ENCODE results near the gene OTC. TPM values are rescaled to one million over a fixed set of nuclear protein-coding genes. Genes with fewer than 3 reads are reported as not detected.

Gene OTC
- total RNA-seq, 2 experiments from 2014 or later, result not detected

DNA sequence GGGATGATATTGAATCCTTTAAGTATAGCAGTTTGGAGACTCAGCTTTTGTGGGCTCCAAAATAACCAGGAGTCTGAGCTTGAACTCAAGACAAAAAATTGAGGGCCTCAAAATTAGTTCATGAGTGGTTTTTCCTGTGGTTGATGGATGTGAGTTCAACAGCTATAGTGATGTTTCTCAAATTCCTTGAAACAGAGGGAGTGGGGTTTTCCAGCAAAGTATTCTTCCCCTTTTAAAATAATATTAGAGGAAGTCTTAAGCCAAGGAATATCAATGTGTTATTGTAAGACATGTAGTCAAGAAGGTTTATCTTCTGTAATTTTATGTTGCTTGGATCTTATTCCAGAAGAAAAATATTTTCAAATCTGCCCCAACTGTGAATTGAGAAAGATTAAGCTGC, 10.6 kb downstream of the OTC start:
- ChIA-PET POLR2A (interaction anchor here (1.1 kb wide), 1 partner anchor 13 kb away, joined by 4 read pairs; no protein-coding TSS in a partner anchor), CTCF (no interaction called here)
- Mint-ChIP-seq H3K4me3 (no peak overlapping the region), H3K4me1 (ENCODE audit: low read depth) (no peaks in the 10 kb centered on the region), H3K36me3 (ENCODE audit: low read depth) (no peaks in the 10 kb centered on the region), H3K27me3 (ENCODE audit: low read depth) (peaks cover 2% of the 10 kb centered on the region), H3K9me3 (ENCODE audit: insufficient read depth) (no peaks in the 10 kb centered on the region), H3K27ac (no peak overlapping the region)
- DNase-seq, result no peak
- ATAC-seq, result no peak

DNA sequence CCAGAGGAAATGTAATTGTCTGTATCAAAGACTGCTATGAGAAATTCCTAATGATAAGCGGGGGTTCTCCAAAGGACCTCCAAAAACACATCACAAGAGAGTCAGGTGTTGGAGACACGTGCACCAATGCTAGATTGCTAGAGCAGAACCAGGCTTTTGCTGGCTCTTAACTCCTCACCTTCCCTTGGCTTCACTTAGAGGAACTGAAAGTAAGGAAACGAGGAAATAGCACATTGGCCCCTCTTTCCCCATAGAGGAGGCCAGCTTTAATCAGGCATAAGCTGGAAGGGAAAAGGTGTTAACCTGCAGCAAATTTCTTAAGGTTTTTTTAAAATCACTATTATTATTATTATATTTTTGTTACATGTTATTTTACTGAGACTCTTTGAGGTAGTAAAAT, 13.6 kb downstream of the OTC start:
- DNase-seq (no peak), ATAC-seq (no peak)
- ChIA-PET CTCF (no interaction called here), POLR2A (no interaction called here)
- Mint-ChIP-seq H3K9me3 (ENCODE audit: insufficient read depth) (no peaks in the 10 kb centered on the region), H3K36me3 (ENCODE audit: low read depth) (no peaks in the 10 kb centered on the region), H3K4me1 (ENCODE audit: low read depth) (no peaks in the 10 kb centered on the region), H3K27ac (no peak overlapping the region), H3K27me3 (ENCODE audit: low read depth) (peaks cover 9% of the 10 kb centered on the region), H3K4me3 (no peak overlapping the region)

DNA sequence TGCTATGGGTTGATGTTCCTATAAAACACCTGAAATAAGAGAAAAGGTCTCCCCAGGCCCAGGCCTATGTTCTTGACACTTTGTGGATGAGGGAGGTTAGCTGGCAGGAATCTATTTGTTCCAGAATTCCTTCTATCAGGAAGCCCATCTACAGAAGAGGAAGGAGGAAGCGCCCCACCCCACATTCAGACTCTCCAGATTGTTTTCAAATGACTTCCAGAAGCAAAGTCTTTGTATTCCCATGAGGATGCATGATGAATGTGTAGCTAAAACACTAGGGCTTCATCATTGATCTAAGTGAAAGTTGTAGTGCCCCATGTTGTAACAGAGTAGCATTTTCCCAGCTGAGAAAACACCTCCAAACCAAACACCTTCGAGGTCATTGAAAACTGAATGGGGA, 16.4 kb downstream of the OTC start:
- ChIA-PET CTCF (no interaction called here), POLR2A (no interaction called here)
- no peaks in the 10 kb centered on the region for H3K4me1 Mint-ChIP-seq (ENCODE audit: low read depth)
- no peaks in the 10 kb centered on the region for H3K36me3 Mint-ChIP-seq (ENCODE audit: low read depth)
- DNase-seq (no peak), ATAC-seq (no peak)
- no peak overlapping the region for H3K4me3 Mint-ChIP-seq
- H3K9me3 Mint-ChIP-seq (ENCODE audit: insufficient read depth), result no peaks in the 10 kb centered on the region
- no peak overlapping the region for H3K27ac Mint-ChIP-seq
- peaks cover 6% of the 10 kb centered on the region for H3K27me3 Mint-ChIP-seq (ENCODE audit: low read depth)

DNA sequence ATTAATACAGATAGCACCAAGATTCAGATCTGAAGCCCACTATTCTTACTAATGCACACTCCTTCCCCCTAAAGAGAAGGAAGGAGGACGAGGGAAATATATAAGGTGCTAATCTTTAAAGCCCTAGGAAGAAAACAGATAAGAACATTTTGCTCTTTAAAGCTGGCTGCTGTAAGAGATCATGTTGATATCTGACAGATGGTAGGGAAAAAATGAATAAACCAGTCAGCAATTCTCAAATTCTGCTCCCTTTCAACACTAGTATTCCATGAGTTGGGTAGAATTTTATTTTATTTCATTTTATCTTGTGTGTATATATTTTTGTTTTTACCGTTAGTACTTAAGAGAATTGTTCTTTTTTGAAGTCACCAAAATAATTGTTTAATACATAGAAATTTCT, 19.2 kb downstream of the OTC start:
- H3K9me3 Mint-ChIP-seq (ENCODE audit: insufficient read depth), result no peaks in the 10 kb centered on the region
- H3K27me3 Mint-ChIP-seq (ENCODE audit: low read depth), result peaks cover 6% of the 10 kb centered on the region
- ChIA-PET POLR2A (no interaction called here), CTCF (no interaction called here)
- ATAC-seq (no peak), DNase-seq (no peak)
- no peaks in the 10 kb centered on the region for H3K36me3 Mint-ChIP-seq (ENCODE audit: low read depth)
- H3K4me3 Mint-ChIP-seq, result no peak overlapping the region
- no peak overlapping the region for H3K27ac Mint-ChIP-seq
- no peaks in the 10 kb centered on the region for H3K4me1 Mint-ChIP-seq (ENCODE audit: low read depth)

DNA sequence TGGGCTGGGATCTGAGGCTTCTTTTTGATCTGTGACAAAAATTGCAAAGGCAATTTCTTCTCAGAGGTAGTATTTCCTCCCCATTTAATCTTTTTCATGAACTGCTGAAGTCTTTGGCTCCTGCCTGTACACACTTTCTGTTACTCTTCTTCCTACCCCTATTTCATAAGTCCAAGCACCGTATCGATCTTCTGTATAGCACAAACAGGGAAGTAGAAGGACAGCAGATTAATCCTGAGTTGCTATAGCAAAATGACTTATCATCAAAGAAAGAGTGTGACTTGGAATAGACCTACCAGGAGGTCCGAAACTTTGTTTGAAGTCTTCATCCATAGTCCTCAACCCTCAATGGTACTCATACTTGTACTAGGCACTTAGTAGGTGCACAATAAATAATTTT, 22.0 kb downstream of the OTC start:
- Mint-ChIP-seq H3K27ac (no peak overlapping the region), H3K9me3 (ENCODE audit: insufficient read depth) (no peaks in the 10 kb centered on the region), H3K27me3 (ENCODE audit: low read depth) (peaks cover 6% of the 10 kb centered on the region), H3K36me3 (ENCODE audit: low read depth) (no peaks in the 10 kb centered on the region), H3K4me3 (no peak overlapping the region), H3K4me1 (ENCODE audit: low read depth) (no peaks in the 10 kb centered on the region)
- DNase-seq (no peak), ATAC-seq (no peak)
- ChIA-PET POLR2A (no interaction called here), CTCF (no interaction called here)

DNA sequence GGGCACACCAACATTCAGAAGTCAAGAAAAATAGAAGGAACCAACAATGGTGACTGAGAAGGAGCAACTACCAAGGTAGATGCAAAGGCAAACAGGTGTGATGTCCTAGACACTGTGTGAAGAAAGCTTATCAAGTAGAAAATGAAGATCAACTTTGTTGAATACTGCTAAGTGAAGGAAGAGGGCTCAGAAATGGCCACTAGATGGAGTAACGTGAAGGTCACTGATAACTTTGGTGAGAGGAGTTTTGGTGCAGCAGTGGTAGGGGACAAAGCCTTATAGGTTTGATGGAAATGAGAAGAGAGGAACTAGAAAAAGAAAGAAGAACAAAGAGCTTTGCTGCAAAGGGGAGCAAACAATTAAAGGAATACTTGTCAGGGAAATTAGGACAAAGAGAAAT, 23.5 kb downstream of the OTC start:
- ChIA-PET POLR2A (no interaction called here), CTCF (interaction anchor here (0.7 kb wide), 1 partner anchor 55 kb away, joined by 3 read pairs; no protein-coding TSS in a partner anchor)
- ATAC-seq (no peak), DNase-seq (no peak)
- no peaks in the 10 kb centered on the region for H3K9me3 Mint-ChIP-seq (ENCODE audit: insufficient read depth)
- no peak overlapping the region for H3K27ac Mint-ChIP-seq
- no peaks in the 10 kb centered on the region for H3K4me1 Mint-ChIP-seq (ENCODE audit: low read depth)
- no peaks in the 10 kb centered on the region for H3K27me3 Mint-ChIP-seq (ENCODE audit: low read depth)
- H3K36me3 Mint-ChIP-seq (ENCODE audit: low read depth), result no peaks in the 10 kb centered on the region
- H3K4me3 Mint-ChIP-seq, result no peak overlapping the region

DNA sequence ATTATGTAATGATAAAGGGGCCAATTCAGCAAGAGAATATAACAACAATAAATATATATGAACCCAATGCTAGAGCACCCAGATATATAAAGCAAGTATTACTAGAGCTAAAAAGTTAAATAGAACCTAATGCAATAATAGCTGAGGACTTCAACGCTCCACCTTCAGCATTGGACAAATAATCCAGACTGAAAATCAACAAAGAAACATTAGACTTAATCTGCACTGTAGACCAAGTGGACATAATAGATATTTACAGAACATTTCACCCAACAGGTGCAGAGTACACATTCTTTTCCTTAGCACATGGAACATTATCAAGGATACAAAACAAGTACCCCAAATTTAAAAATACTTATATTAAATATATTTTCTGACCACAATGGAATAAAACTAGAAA, 24.3 kb downstream of the OTC start:
- ChIA-PET CTCF (no interaction called here), POLR2A (no interaction called here)
- no peak for ATAC-seq
- Mint-ChIP-seq H3K27ac (no peak overlapping the region), H3K9me3 (ENCODE audit: insufficient read depth) (no peaks in the 10 kb centered on the region), H3K36me3 (ENCODE audit: low read depth) (no peaks in the 10 kb centered on the region), H3K4me3 (no peak overlapping the region), H3K27me3 (ENCODE audit: low read depth) (no peaks in the 10 kb centered on the region), H3K4me1 (ENCODE audit: low read depth) (no peaks in the 10 kb centered on the region)
- no peak for DNase-seq

DNA sequence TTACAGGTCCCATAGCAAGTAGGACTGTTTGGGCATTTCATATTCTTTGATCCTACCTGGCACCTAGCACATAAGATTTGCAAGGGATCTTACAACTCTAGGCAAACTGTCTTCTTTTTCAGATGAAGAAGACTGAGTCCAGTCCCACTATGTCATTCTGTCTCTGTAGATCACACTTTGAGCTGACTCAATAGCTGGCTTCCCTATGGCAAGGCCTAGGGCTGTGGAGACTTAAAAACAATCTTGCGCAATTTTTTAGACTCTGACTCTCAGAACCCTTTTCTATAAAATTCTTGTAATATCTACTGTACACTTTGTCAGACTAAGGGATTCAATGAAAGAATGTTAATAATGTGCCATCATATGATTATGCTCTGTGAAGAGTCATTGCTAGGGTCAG, 26.7 kb downstream of the OTC start:
- ATAC-seq (no peak), DNase-seq (no peak)
- H3K9me3 Mint-ChIP-seq (ENCODE audit: insufficient read depth), result no peaks in the 10 kb centered on the region
- H3K27me3 Mint-ChIP-seq (ENCODE audit: low read depth), result no peaks in the 10 kb centered on the region
- ChIA-PET POLR2A (no interaction called here), CTCF (no interaction called here)
- no peak overlapping the region for H3K27ac Mint-ChIP-seq
- H3K36me3 Mint-ChIP-seq (ENCODE audit: low read depth), result no peaks in the 10 kb centered on the region
- H3K4me1 Mint-ChIP-seq (ENCODE audit: low read depth), result no peaks in the 10 kb centered on the region
- H3K4me3 Mint-ChIP-seq, result no peak overlapping the region

DNA sequence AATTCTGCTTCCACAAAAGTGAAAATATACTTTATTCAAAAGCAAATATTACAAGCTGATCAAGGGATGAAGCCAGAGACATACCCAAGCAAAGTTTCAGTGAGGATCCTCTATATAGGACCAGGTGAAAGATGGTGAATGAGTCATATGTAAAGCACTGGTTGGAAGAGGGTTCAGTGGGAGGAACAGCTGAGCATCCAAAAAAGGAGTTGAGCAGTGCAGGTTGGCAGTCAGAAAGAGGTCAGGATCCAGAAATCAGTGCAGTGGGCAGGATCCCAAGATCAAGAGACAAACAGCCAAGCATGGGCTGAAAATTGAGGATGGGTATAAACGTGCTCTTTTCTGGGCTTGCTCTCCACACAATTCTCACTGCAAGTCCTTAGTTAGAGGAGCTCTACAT, 30.3 kb downstream of the OTC start:
- H3K27me3 Mint-ChIP-seq (ENCODE audit: low read depth), result no peaks in the 10 kb centered on the region
- H3K36me3 Mint-ChIP-seq (ENCODE audit: low read depth), result no peaks in the 10 kb centered on the region
- H3K4me1 Mint-ChIP-seq (ENCODE audit: low read depth), result no peaks in the 10 kb centered on the region
- ATAC-seq, result no peak
- DNase-seq, result no peak
- H3K9me3 Mint-ChIP-seq (ENCODE audit: insufficient read depth), result no peaks in the 10 kb centered on the region
- POLR2A ChIA-PET, result no interaction called here
- CTCF ChIA-PET, result no interaction called here
- H3K27ac Mint-ChIP-seq, result no peak overlapping the region
- no peak overlapping the region for H3K4me3 Mint-ChIP-seq

DNA sequence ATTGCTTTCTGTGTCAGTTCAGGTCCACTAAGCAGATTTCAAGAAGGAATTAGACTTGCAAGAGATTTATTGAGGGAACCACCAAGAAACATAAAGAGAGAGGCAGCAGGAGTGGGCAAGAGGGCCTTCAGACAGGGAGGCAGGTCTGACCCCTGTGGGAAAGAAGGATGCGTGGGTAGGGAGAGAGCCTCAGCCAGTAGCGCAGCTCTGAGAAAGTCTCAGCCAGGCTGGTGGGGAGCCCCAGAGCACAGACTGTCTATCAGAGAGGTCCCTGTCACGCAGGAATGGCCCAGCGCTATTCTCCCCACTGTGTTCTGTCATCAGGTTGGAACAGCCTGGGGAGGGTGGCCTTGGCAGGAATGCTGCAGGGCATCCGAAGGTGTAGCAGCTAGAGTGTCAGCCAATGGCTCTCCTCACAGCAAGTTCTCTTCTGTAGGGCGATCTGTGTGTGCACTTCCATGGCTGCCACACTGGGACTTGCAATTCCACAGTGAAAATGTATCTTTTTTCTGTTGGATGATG, 48.0 kb downstream of the OTC start:
- Mint-ChIP-seq H3K27ac (no peak overlapping the region), H3K36me3 (ENCODE audit: low read depth) (no peaks in the 10 kb centered on the region), H3K27me3 (ENCODE audit: low read depth) (no peaks in the 10 kb centered on the region), H3K9me3 (ENCODE audit: insufficient read depth) (no peaks in the 10 kb centered on the region), H3K4me3 (no peak overlapping the region), H3K4me1 (ENCODE audit: low read depth) (no peaks in the 10 kb centered on the region)
- DNase-seq (no peak), ATAC-seq (no peak)
- POLR2A ChIA-PET, result no interaction called here
- CTCF ChIA-PET, result no interaction called here

DNA sequence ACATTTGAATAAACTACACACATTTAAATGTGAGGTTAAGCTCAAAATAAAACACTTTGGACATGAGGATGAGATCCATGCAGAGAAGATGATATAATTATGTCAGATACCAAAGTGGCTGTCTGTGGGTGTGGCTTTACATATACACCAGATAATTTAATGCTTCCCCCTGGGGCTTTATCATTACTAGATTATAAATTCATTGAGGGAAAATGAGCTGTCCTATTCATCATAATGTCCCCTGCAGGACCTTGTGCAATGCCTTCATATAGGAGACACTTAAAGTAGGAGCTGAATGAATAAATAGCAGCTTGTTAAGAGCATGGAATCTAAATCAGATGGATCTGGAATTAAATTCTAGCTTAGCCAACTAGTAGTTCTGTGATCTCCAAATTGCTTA, 49.7 kb downstream of the OTC start:
- CTCF ChIA-PET, result no interaction called here
- H3K4me1 Mint-ChIP-seq (ENCODE audit: low read depth), result no peaks in the 10 kb centered on the region
- no peaks in the 10 kb centered on the region for H3K36me3 Mint-ChIP-seq (ENCODE audit: low read depth)
- H3K4me3 Mint-ChIP-seq, result no peak overlapping the region
- DNase-seq (no peak), ATAC-seq (no peak)
- no peaks in the 10 kb centered on the region for H3K27me3 Mint-ChIP-seq (ENCODE audit: low read depth)
- H3K27ac Mint-ChIP-seq, result no peak overlapping the region
- POLR2A ChIA-PET, result no interaction called here
- H3K9me3 Mint-ChIP-seq (ENCODE audit: insufficient read depth), result no peaks in the 10 kb centered on the region

DNA sequence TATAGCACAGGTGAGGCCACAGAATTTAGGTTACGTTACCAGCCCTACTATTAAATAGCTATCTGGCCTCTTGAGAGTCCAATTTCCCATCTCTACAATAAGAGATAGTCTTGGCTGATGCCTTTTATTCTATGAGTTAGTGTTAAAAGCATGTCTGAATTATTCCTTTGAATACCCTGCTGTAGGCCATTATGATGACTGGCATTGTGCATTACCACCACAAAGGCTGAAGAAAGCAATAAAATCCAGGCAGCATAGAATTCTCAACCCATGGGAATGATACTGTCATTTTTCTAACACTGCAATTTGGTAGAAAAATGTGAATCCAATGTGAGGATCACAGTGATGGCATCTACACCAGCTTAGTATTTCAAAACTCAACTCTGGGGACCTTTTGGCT, 51.4 kb downstream of the OTC start:
- Mint-ChIP-seq H3K27me3 (ENCODE audit: low read depth) (peaks cover 4% of the 10 kb centered on the region), H3K4me1 (ENCODE audit: low read depth) (no peaks in the 10 kb centered on the region), H3K9me3 (ENCODE audit: insufficient read depth) (no peaks in the 10 kb centered on the region), H3K4me3 (no peak overlapping the region), H3K27ac (no peak overlapping the region), H3K36me3 (ENCODE audit: low read depth) (no peaks in the 10 kb centered on the region)
- ChIA-PET POLR2A (no interaction called here), CTCF (no interaction called here)
- ATAC-seq, result no peak
- no peak for DNase-seq

DNA sequence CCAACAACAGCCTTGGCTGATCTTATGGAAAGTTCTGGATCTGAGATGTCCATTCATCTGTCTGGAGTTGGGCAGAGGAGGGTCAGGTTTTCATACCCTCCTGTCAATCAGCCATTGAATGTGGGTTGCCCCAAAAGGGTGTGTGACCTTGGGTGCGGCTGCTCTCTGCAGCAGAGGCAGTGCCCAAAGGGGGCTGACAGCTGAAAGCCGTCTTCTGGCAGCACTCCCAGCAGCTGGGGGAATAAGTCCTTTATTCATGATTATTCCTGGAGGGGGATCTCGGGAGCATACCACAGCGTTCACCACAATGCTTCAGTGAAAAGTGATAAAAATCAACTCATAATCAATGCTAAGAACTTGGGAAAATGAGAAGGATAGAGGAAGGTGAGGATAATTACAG, 54.7 kb downstream of the OTC start:
- ChIA-PET CTCF (no interaction called here), POLR2A (no interaction called here)
- H3K9me3 Mint-ChIP-seq (ENCODE audit: insufficient read depth), result no peaks in the 10 kb centered on the region
- no peak for DNase-seq
- peaks cover 4% of the 10 kb centered on the region for H3K27me3 Mint-ChIP-seq (ENCODE audit: low read depth)
- no peaks in the 10 kb centered on the region for H3K4me1 Mint-ChIP-seq (ENCODE audit: low read depth)
- no peak overlapping the region for H3K27ac Mint-ChIP-seq
- H3K4me3 Mint-ChIP-seq, result no peak overlapping the region
- no peaks in the 10 kb centered on the region for H3K36me3 Mint-ChIP-seq (ENCODE audit: low read depth)
- no peak for ATAC-seq
